Right lobe of liver (tissue), 6 donors: ENCODE data around the gene ZSCAN10. TPM values are rescaled to one million over a fixed set of nuclear protein-coding genes. Genes with fewer than 3 reads are reported as not detected.

Source experiments
- ATAC-seq, 4 donors: fragments of 200-7000 bp; cut with Tn5 transposase; one replicate each; pipeline ENCODE4 v1.9.1; 2020; ENCODE audit warnings: mild to moderate bottlenecking in 4 of 4, moderate library complexity in 4 of 4
- DNase-seq, 3 donors: peaks; one replicate each; pipeline ENCODE4 v3.0.0-alpha.2; 2020
- H3K27ac ChIP-seq, 3 donors: fragments of 200-600 bp; one replicate each; pipeline ENCODE4 v1.8.0; 2022
- H3K27me3 ChIP-seq, 2 donors: fragments of 200-600 bp; one replicate each; pipeline ENCODE4 v1.8.0; 2022
- H3K36me3 ChIP-seq, 4 donors: fragments of 200-600 bp; sonication (generic) in 1 of 4; one replicate each; pipeline versions ENCODE4 v1.5.1 to v1.8.0; 2017 to 2022; ENCODE audit warnings: control low read depth in 1 of 4
- H3K4me1 ChIP-seq, 4 donors: fragments of 200-600 bp; sonication (generic) in 1 of 4; one replicate each; pipeline versions ENCODE4 v1.5.1 to v1.8.0; 2017 to 2022; ENCODE audit warnings: control low read depth in 1 of 4
- H3K4me3 ChIP-seq, 3 donors: fragments of 200-600 bp; one replicate each; pipeline ENCODE4 v1.8.0; 2022
- H3K9me3 ChIP-seq, 4 donors: fragments of 200-600 bp; sonication (generic) in 1 of 4; one replicate each; pipeline versions ENCODE4 v1.5.1 to v1.8.0; 2017 to 2022; ENCODE audit warnings: control low read depth in 1 of 4
- CTCF ChIP-seq, 4 donors: fragments of 200-600 bp in 3 of 4; fragments of 450-650 bp in 1 of 4; IDR thresholded peaks; one replicate each; pipeline versions ENCODE4 v1.5.1 to v1.8.0; 2016 to 2022; ENCODE audit warnings: antibody characterized with exemption in 4 of 4, mild to moderate bottlenecking in 2 of 4
- POLR2A ChIP-seq: fragments of 450-650 bp; IDR thresholded peaks from one replicate; pipeline ENCODE4 v1.6.1; 2017; ENCODE audit warnings: antibody characterized with exemption, mild to moderate bottlenecking
- WGBS: methylation state at CpG from one replicate; pipeline ENCODE4 v1.1.6; 2018; ENCODE audit warnings: low coverage, low lambda C conversion rate; ENCODE audit not compliant: insufficient coverage; ENCODE audit errors: missing lambda C conversion rate; 5-methylcytosine and 5-hydroxymethylcytosine counted together
- intact Hi-C, 2 donors: fragments of 100-400 bp; cut with DNase I; formaldehyde crosslinking; loops; one replicate each; pipeline versions ENCODE4 v1.11.2 to v1.14.1; 2022
- total RNA-seq, 6 experiments: library from RNA; depleted of rRNA in 2 of 6; stranded (reverse); fragments of >200 nt in 2 of 6; fragmentation: NEBNext Ultra II Directional in 3 of 6; extraction: Animal tissue kit (Norgen Biotek cat#: 25700) in 3 of 6; gene quantifications; one replicate each; pipeline versions ENCODE4 v1.1.0 to v1.2.4, GENCODE V29; 2016 to 2023
- donor health status: DM: no; HTN: yes; CAD: no.
- donor health status: DM: no; HTN: no; CAD: no.
- donor health status: DM: no; HTN: no; CAD: no.
- donor health status: DM: no; HTN: yes; CAD: no.
- donor health status: DM: no; HTN: yes; CAD: no.

The ZSCAN10 gene
- total RNA-seq, 6 experiments from 2014 or later: not detected

- Histone ChIP-seq H3K27me3 (no peaks in the 10 kb centered on the region), H3K4me3 (no peak overlapping the region), H3K36me3 (peaks cover 0 to 7% (median 0%) of the 10 kb centered on the region in 4 donors), H3K4me1 (peaks cover 0 to 5% (median 0%) of the 10 kb centered on the region in 4 donors), H3K9me3 (no peaks in the 10 kb centered on the region), H3K27ac (no peak overlapping the region)
- no CpG with 5 or more reads among the region's 20 CpGs for WGBS
- ATAC-seq (no peak), DNase-seq (peak in 1 of 3 donors; percentile 42)
- intact Hi-C loops: no loop called here
- no peak for TF ChIP-seq CTCF (IDR thresholded peaks at IDR 0.05)
- TF ChIP-seq POLR2A: no peak
Observed at GRCh38 chr16:3118846-3119245, 19.8 kb upstream of the ZSCAN10 start.

- DNase-seq: peak in 1 of 3 donors; percentile 42
- ATAC-seq: no peak
- Histone ChIP-seq H3K4me1 (peaks cover 0 to 5% (median 2%) of the 10 kb centered on the region in 4 donors), H3K4me3 (no peak overlapping the region), H3K27ac (no peak overlapping the region), H3K9me3 (no peaks in the 10 kb centered on the region), H3K36me3 (peaks cover 0 to 7% (median 0%) of the 10 kb centered on the region in 4 donors), H3K27me3 (no peaks in the 10 kb centered on the region)
- intact Hi-C loops: no loop called here
- WGBS: 95% methylated on average over 4 of the region's 16 CpGs
- TF ChIP-seq POLR2A (no peak), CTCF (IDR thresholded peaks at IDR 0.05) (no peak)
Observed at GRCh38 chr16:3118204-3118790, 19.2 kb upstream of the ZSCAN10 start.

GRCh38 chr16:3115561-3115960 is 16.5 kb upstream of the ZSCAN10 start:
- intact Hi-C loops: no loop called here
- Histone ChIP-seq H3K27me3 (no peaks in the 10 kb centered on the region), H3K4me3 (no peak overlapping the region), H3K36me3 (peaks cover 0 to 7% (median 0%) of the 10 kb centered on the region in 4 donors), H3K4me1 (peaks cover 0 to 15% (median 6%) of the 10 kb centered on the region in 4 donors), H3K27ac (no peak overlapping the region), H3K9me3 (no peaks in the 10 kb centered on the region)
- DNase-seq: peak in 1 of 3 donors; percentile 45
- 80% methylated on average over 2 of the region's 14 CpGs for WGBS
- no peak for ATAC-seq
- TF ChIP-seq POLR2A: no peak
- TF ChIP-seq CTCF (IDR thresholded peaks at IDR 0.05): no peak

- no peak for TF ChIP-seq POLR2A
- TF ChIP-seq CTCF (IDR thresholded peaks at IDR 0.05): no peak
- H3K27me3 ChIP-seq: no peaks in the 10 kb centered on the region
- no peak overlapping the region for H3K27ac ChIP-seq
- intact Hi-C loops: no loop called here
- H3K4me1 ChIP-seq: peaks cover 0 to 15% (median 6%) of the 10 kb centered on the region in 4 donors
- peaks cover 0 to 7% (median 0%) of the 10 kb centered on the region in 4 donors for H3K36me3 ChIP-seq
- DNase-seq (peak in 1 of 3 donors; percentile 41), ATAC-seq (no peak)
- H3K4me3 ChIP-seq: no peak overlapping the region
- H3K9me3 ChIP-seq: no peaks in the 10 kb centered on the region
- WGBS: 100% methylated on average over 1 of the region's 12 CpGs
Observed at GRCh38 chr16:3115003-3115402, 15.9 kb upstream of the ZSCAN10 start.
